Measurements from ENCODE around the gene PGS1.

The PGS1 gene

GRCh38 chr17:78423961-78424675 is 45.7 kb downstream of the PGS1 start:
- no peak for DNase-seq (ENCODE audit: low read depth in 3 of 3, low spot score in 1 of 3)

DNA sequence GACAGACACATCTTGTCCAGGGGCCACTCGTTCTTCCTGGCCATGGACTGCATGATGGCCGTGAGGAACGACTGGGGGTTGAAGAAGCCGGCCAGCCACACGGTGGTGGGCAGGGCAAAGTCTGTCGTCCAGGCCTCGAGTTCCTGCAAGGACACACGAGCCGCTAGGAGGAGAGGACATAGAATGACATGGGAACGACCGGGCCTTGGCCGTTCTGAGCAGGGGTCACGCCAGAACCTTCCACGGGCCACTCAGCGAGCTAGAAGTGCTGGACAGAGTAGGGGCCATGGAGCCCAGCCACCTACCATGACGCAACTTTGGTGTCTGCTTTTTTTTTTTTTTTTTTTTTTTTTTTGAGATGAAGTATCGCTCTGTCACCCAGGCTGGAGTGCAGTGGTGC is 47.0 kb downstream of the PGS1 start:
- DNase-seq (ENCODE audit: low read depth in 3 of 3, low spot score in 1 of 3): no peak

DNA sequence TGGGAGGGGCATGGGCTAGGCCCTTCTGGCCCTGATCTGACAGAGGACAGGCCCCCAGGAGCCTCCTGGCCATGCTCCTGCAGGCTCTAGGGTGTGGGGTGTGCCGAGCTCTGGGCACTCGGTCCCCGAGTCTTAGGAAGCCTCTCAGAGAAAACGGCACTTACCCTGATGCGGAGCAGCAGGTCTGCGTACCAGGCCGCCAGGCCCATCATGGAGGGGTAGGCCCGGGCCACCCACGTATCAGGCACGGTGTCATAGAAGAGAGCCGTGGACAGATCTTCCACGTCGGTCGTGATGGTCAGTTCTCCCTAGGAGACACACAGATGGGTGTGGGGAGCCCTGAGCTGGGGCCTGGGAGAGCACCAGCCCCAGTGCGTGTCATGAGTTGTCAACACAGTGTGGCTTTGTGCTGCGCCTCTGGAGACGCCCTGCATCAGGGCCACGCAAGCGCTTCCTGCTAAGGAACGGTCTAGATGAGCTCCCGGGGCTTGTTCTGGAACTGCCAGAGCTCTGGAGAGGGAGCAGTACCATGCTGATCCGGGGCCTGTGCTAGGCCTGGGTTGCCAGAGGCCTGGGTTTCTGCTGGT is 47.9 kb downstream of the PGS1 start:
- no peak for DNase-seq (ENCODE audit: low read depth in 3 of 3, low spot score in 1 of 3)

DNA sequence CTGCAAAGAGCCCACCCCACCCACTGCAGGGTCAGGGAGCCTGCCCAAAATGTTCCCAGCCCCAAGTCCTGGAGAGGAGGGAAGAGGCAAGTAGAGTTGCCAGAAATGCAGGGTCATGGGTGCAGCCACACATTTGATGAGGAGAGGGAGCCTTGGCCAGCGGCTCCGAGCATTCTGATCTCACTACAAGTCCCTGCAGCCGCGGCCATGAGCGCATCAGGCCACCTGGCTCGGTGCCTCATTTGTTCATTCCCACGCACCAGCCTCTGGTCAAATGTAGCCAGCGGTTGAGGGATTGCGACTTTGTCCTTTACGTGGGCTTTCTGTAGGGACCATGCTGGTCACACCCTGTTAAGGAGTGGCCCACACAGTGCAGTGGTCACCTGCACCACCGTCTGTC is 48.7 kb downstream of the PGS1 start:
- DNase-seq (ENCODE audit: low read depth in 3 of 3, low spot score in 1 of 3): no peak

DNA sequence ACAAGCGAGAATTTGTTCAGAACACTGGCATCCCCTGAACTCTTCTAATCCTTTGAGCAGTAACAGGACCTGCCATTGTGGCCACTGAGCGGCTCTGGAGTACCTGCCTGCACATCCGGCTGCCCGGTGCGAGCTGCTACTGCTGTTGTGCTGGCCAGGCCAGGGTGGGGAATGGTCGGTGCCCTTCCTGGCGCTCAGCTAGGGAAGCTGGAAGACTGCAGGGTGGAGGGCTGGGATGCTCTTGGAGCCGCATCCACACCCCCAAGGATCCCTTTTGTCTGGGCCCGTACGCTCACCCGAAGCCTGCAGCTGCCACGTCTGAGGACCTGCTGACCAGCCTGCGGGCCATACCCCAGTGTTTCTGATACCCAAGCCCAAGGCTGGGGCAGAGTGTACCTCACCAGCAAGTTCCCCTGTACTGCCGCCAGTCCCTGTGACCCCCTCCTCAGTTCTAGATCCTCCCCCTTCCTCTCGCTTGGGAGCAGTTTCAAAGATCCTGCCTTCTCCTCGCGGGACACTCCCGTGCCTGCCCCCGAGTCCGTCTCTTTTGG is 49.7 kb downstream of the PGS1 start:
- DNase-seq (ENCODE audit: low read depth in 3 of 3, low spot score in 1 of 3): no peak

- DNase-seq (ENCODE audit: low read depth in 3 of 3, low spot score in 1 of 3): no peak
Measured at GRCh38 chr17:78428836-78429617, 50.6 kb downstream of the PGS1 start.

- DNase-seq (ENCODE audit: low read depth in 3 of 3, low spot score in 1 of 3): no peak
Measured at GRCh38 chr17:78429618-78429995, 51.2 kb downstream of the PGS1 start.

DNA sequence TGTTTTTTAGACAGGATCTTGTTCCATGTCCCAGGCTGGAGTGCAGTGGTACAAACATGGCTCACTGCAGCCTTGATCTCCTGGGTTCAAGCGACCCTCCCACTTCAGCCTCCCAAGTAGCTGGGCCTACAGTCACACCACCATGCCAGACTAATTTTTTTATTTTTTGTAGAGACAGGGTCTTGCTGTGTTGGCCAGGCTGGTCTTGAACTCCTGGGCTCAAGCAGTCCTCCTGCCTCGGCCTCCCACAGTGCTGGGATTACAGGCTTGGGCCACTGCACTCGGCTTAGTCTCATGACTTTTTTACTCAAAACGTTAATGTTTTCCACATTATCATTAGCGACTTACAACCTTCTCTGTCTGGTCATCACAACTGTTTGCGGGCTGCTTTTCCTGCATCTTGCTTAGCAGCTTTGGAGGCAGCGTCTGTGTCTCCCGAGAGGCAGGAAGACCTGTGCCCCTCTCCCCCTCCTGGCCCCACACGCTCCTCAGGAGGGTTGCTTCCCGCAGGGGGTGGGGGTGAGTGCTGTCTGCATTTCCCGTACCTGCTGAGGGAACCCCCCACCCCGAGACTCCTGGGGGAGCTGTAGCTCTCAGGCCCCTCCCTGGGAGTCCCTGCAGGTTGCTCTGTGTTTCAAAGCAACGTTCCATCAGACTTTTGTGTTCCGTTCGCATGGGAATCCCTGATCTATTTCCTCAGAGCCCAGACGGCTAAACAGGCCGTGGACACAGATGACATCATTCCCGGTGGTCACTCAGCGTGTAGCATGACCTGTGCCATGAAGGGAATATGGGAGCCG is 52.6 kb downstream of the PGS1 start:
- DNase-seq (ENCODE audit: low read depth in 3 of 3, low spot score in 1 of 3): no peak

DNA sequence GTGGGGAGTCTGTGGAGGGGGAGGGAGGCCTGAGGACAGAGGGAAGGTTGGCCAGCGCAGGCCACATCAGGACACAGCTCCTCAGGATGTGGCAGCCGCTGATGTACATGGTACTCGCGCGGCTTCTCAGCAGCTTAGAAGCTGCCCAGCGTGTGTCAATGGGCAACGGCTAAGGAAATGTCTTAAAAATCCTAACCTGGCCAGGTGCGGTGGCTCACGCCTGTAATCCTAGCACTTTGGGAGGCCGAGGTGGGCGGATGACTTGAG is 53.2 kb downstream of the PGS1 start:
- DNase-seq (ENCODE audit: low read depth in 3 of 3, low spot score in 1 of 3): no peak

GRCh38 chr17:78432226-78433012 is 54.0 kb downstream of the PGS1 start:
- DNase-seq (ENCODE audit: low read depth in 3 of 3, low spot score in 1 of 3): no peak

- DNase-seq (ENCODE audit: low read depth in 3 of 3, low spot score in 1 of 3): no peak
Measured at GRCh38 chr17:78433013-78433727, 54.7 kb downstream of the PGS1 start.

- DNase-seq (ENCODE audit: low read depth in 3 of 3, low spot score in 1 of 3): no peak
Measured at GRCh38 chr17:78433780-78434335, 55.4 kb downstream of the PGS1 start.

DNA sequence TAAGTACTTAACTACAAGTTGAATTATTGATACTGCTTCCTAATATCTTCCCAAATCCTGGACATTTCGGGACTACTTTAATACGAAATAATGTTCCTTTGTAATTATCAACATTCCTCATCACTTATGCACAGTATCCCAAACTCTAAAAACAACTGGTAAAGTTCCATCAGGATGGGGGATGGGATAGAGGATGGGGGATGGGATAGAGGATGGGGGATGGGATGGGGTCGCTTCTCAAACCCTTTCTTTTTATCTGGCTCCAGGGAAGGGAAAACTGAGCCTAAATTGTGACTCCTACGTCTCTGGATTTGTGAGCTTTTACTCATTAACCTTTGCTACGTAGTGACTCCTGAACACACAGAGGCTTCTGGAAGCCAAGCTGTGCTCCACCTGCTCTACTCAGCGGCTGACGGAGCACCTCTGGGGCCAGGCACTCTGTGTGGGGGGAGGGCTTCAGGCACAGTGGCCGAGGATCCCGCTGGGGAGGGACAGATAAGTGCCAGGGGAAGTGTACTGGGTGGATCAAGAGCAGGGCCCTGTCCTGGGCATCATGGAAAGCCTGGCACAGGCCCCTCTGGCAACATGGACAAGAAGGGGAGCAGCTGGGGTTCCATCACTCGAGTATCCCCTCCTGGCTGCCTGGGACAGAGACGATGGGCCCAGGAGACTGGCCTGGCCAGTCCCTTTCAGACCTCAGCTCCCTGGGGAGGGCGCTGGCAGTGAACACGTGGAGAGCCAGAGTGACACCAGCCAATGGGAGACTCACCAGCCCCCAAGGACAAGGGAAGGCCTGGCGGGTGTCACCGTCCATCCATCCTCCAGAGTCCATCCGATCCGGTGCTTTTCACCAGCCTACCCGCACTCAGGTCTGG is 56.2 kb downstream of the PGS1 start:
- no peak for DNase-seq (ENCODE audit: low read depth in 3 of 3, low spot score in 1 of 3)

DNA sequence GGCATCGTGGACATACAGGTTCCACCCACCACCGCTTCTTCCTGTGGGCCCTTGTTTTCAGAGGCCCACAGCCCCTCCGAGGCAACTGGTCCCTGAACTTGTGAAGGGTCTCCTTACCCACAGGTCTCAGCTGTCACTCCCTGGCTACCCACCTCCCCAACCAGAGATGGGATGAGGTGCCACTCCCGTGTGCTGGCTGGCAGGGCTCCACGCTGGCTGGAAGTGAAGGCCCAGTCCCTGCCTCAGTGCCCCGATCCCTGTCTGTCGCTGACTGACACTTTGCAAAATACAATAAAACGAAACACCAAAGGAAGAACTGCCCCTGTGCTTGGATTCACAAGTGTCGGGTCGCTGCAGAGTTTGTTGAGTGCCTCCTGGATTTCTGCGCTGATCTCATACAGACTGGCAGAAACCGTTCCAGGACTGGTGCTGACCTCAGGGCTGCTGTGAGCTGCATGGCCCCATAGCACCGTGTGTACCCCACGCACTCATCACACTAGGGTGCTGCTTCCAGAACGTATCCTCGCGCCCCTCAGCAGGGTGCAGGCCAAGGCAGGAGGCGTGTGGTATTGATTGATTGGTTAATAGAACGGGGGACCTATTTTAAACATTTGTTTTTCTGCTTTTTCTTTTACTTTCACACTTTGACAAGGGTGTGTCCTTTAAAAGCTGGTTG is 57.0 kb downstream of the PGS1 start:
- DNase-seq (ENCODE audit: low read depth in 3 of 3, low spot score in 1 of 3): no peak

- DNase-seq (ENCODE audit: low read depth in 3 of 3, low spot score in 1 of 3): no peak
Measured at GRCh38 chr17:78437508-78438169, 59.2 kb downstream of the PGS1 start.

DNA sequence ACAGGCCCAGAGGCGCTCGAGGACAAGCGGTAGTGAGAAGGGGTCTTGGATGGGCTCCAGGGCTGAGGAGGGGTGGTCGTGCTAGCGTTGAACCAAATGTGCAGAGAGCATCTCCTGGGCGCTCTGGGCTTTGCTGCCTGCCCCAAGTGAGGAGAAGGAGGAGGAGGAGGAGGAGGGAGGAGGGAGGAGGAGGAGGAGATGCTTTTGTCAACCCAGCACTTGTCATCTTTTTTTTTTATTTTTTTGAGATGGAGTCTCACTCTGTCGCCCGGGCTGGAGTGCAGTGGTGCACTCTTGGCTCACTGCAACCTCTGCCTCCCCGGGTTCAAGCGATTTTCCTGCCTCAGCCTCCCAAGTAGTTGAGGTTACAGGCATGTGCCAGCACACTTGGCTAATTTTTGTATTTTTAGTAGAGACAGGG is 59.8 kb downstream of the PGS1 start:
- no peak for DNase-seq (ENCODE audit: low read depth in 3 of 3, low spot score in 1 of 3)

GRCh38 chr17:78438694-78439325 is 60.4 kb downstream of the PGS1 start:
- no peak for DNase-seq (ENCODE audit: low read depth in 3 of 3, low spot score in 1 of 3)
